Progenitor cell of endocrine pancreas (in vitro differentiated cells): ENCODE measurements around the gene PTCH1. TPM values are rescaled to one million over a fixed set of nuclear protein-coding genes. Genes with fewer than 3 reads are reported as not detected.

Experiments used
- DNase-seq: peaks from one replicate; pipeline ENCODE4 v3.0.0; 2021; ENCODE audit warnings: low spot score; ENCODE audit not compliant: unreplicated experiment
- H3K27ac Mint-ChIP-seq: 2 replicates; pipeline ENCODE4 v1.8.0; 2021; ENCODE audit warnings: mild to moderate bottlenecking, moderate library complexity, mixed read lengths
- H3K27me3 Mint-ChIP-seq: 2 replicates; pipeline ENCODE4 v1.8.0; 2021; ENCODE audit warnings: mixed read lengths
- H3K36me3 Mint-ChIP-seq: 2 replicates; pipeline ENCODE4 v1.8.0; 2022; ENCODE audit warnings: mixed read lengths; ENCODE audit not compliant: insufficient read depth
- H3K4me1 Mint-ChIP-seq: 2 replicates; pipeline ENCODE4 v1.8.0; 2021; ENCODE audit warnings: low read depth, mixed read lengths
- H3K4me3 Mint-ChIP-seq: 2 replicates; pipeline ENCODE4 v1.8.0; 2021; ENCODE audit warnings: low read depth, mild to moderate bottlenecking, moderate library complexity, mixed read lengths
- H3K9me3 Mint-ChIP-seq: 2 replicates; pipeline ENCODE4 v1.8.0; 2021; ENCODE audit warnings: low read depth, mixed read lengths
- CTCF ChIP-seq: fragments of 200-600 bp; sonication (generic); IDR thresholded peaks from one replicate; pipeline ENCODE4 v1.5.0; 2021; ENCODE audit warnings: antibody characterized with exemption, mild to moderate bottlenecking; ENCODE audit not compliant: unreplicated experiment
- total RNA-seq: library from RNA; stranded (reverse); gene quantifications from 2 replicates; pipeline ENCODE4 v1.2.1, GENCODE V29; 2021

The PTCH1 gene
- total RNA-seq, 1 donor from 2014 or later = 56.3 TPM

- H3K4me3 Mint-ChIP-seq = no peak overlapping the region
- no peaks in the 10 kb centered on the region for H3K27me3 Mint-ChIP-seq
- DNase-seq = no peak
- no peaks in the 10 kb centered on the region for H3K9me3 Mint-ChIP-seq
- peaks cover 7% of the 10 kb centered on the region for H3K36me3 Mint-ChIP-seq
- peaks cover 46% of the 10 kb centered on the region for H3K4me1 Mint-ChIP-seq
- peak overlapping the region; percentile 30 for H3K27ac Mint-ChIP-seq
- no peak for TF ChIP-seq CTCF
These were observed 14.5 kb downstream of the PTCH1 start for GRCh38 chr9:95502248-95502647.

GRCh38 chr9:95499847-95500246 is 16.9 kb downstream of the PTCH1 start:
- no peak for TF ChIP-seq CTCF
- no peaks in the 10 kb centered on the region for H3K9me3 Mint-ChIP-seq
- H3K27me3 Mint-ChIP-seq = no peaks in the 10 kb centered on the region
- peak overlapping the region; percentile 32 for H3K4me3 Mint-ChIP-seq
- H3K27ac Mint-ChIP-seq = peak overlapping the region; percentile 85
- peaks cover 10% of the 10 kb centered on the region for H3K36me3 Mint-ChIP-seq
- DNase-seq = no peak
- H3K4me1 Mint-ChIP-seq = peaks cover 50% of the 10 kb centered on the region

DNA sequence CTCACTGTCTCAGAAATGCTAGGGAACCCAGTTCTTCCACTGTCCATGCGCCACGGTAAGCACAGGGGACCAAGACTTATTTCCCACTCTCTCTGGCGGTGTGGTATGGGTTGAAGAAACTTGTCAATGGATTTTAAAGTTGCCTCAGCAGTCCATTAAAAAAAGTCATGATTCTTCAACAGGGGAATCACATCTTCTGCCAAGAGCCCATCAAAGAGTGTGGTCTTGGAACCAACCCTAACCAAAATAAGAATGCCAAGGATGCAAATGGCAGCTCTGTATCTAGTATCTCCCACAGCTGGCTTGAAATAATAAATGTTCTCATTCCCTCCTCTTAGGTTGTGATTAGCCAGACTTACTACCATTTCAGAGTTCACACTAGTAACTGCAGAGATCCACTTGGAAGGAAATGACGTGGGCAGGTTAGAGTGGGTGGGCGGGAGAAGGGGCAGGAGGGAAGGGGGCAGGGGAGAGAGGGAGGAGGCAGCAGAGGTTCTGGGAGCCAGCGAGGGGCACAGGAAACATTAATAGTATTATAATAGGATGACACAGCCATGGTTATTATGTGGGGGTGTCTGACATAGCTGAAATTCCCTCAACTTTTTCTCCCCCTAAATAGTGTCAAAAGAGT is 17.6 kb downstream of the PTCH1 start:
- Mint-ChIP-seq H3K27me3 (no peaks in the 10 kb centered on the region), H3K4me1 (peaks cover 51% of the 10 kb centered on the region), H3K9me3 (no peaks in the 10 kb centered on the region), H3K4me3 (no peak overlapping the region), H3K27ac (no peak overlapping the region), H3K36me3 (peaks cover 17% of the 10 kb centered on the region)
- no peak for DNase-seq
- no peak for TF ChIP-seq CTCF

DNA sequence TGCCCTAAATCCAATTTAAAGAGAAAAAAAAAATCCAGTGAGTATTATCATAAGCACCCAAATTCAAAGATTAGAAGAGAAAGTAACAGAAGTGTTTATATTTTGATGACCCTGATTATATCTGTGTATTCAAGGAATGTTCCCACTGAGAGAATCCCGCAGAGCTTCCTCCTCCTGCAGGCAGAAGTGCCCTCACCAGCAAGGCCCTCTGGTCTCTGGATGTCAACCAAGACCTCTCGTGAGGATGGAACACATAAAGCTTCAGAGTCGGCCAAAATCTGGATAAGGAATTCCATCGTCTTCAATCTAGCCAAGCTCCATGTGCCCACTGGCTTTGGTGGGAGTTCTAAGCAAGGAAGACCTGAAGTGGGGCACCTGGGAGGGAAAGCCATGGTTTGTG is 18.1 kb downstream of the PTCH1 start:
- peaks cover 50% of the 10 kb centered on the region for H3K4me1 Mint-ChIP-seq
- H3K36me3 Mint-ChIP-seq = peaks cover 18% of the 10 kb centered on the region
- no peak overlapping the region for H3K27ac Mint-ChIP-seq
- TF ChIP-seq CTCF = no peak
- H3K9me3 Mint-ChIP-seq = no peaks in the 10 kb centered on the region
- DNase-seq = no peak
- H3K27me3 Mint-ChIP-seq = no peaks in the 10 kb centered on the region
- H3K4me3 Mint-ChIP-seq = no peak overlapping the region

DNA sequence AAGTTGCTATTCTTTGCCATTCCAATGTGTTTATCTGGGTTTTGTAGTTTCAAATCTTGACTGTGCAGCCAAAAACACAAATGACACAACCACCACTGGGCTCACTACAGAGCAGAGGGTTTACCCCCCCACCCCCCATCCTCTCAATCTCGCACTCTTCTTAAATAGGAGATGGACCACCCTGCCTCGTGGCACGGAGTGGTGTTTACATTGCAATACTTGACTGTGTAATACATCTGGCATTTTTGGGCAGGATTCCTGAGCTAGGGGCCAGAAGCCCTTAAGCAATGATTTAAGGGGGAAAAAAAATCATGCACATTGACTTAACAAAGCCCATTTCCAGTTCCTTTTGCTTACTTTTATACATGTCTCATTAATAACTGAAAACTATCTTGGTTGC is 19.0 kb downstream of the PTCH1 start:
- peak overlapping the region; percentile 45 for H3K27ac Mint-ChIP-seq
- H3K4me1 Mint-ChIP-seq = peaks cover 50% of the 10 kb centered on the region
- H3K36me3 Mint-ChIP-seq = peaks cover 18% of the 10 kb centered on the region
- H3K4me3 Mint-ChIP-seq = no peak overlapping the region
- no peaks in the 10 kb centered on the region for H3K27me3 Mint-ChIP-seq
- DNase-seq = no peak
- no peak for TF ChIP-seq CTCF
- H3K9me3 Mint-ChIP-seq = no peaks in the 10 kb centered on the region
